NCI-H345 (cell line): Measurements from ENCODE around the gene SARDH.

ENCODE experiments used
- DNase-seq: peaks from one replicate; lab custom pipeline; 2025; lab: John Stamatoyannopoulos, UW

The SARDH gene

GRCh38 chr9:133643978-133644760 is 94.0 kb downstream of the SARDH start:
- DNase-seq = no peak

GRCh38 chr9:133643362-133643755 is 94.8 kb downstream of the SARDH start:
- DNase-seq = no peak

GRCh38 chr9:133642708-133643361 is 95.3 kb downstream of the SARDH start:
- no peak for DNase-seq

GRCh38 chr9:133641861-133642595 is 96.1 kb downstream of the SARDH start:
- no peak for DNase-seq

- DNase-seq = no peak
Observed at GRCh38 chr9:133641396-133641655, 96.8 kb downstream of the SARDH start.

- DNase-seq = no peak
Observed at GRCh38 chr9:133640580-133641395, 97.4 kb downstream of the SARDH start.

GRCh38 chr9:133640160-133640559 is 98.0 kb downstream of the SARDH start:
- DNase-seq = no peak

- no peak for DNase-seq
Observed at GRCh38 chr9:133639613-133640012, 98.5 kb downstream of the SARDH start.

- DNase-seq = no peak
Observed at GRCh38 chr9:133638711-133639110, 99.4 kb downstream of the SARDH start.

- DNase-seq = no peak
Observed at GRCh38 chr9:133638076-133638475, 100.1 kb downstream of the SARDH start.

- DNase-seq = no peak
Observed at GRCh38 chr9:133637451-133638055, 100.6 kb downstream of the SARDH start.

GRCh38 chr9:133636902-133637301 is 101.2 kb downstream of the SARDH start:
- DNase-seq = no peak

GRCh38 chr9:133635533-133636531 is 102.3 kb downstream of the SARDH start, which contains the start of gene DBH:
DBH (plus strand) TSS chr9:133636363; CDS start chr9:133636372, 9 bp downstream.
- no peak for DNase-seq

- DNase-seq = no peak
Observed at GRCh38 chr9:133635098-133635497, 103.1 kb downstream of the SARDH start.

GRCh38 chr9:133634081-133634691 is 104.0 kb downstream of the SARDH start:
- peak; percentile 72 for DNase-seq

- DNase-seq = no peak
Observed at GRCh38 chr9:133633681-133634080, 104.5 kb downstream of the SARDH start.

GRCh38 chr9:133632806-133633680 is 105.1 kb downstream of the SARDH start:
- peak; percentile 78 for DNase-seq

- DNase-seq = no peak
Observed at GRCh38 chr9:133631111-133631510, 107.0 kb downstream of the SARDH start.
